Fibroblast of mammary gland (primary cell): ENCODE data around the gene DNAH3.

ENCODE experiments used
- DNase-seq: peaks from one replicate; pipeline ENCODE4 v3.0.0-alpha.2; 2010; ENCODE audit warnings: low read depth
- H3K4me3 ChIP-seq: 2 replicates; pipeline ENCODE4 v1.5.1; 2011; ENCODE audit warnings: low read depth, mild to moderate bottlenecking, low read length, moderate library complexity; ENCODE audit not compliant: control insufficient read depth
- CTCF ChIP-seq: conservative IDR thresholded peaks from 2 replicates; pipeline ENCODE4 v1.5.1; 2011; ENCODE audit warnings: low read depth, low read length, inconsistent platforms; ENCODE audit not compliant: control insufficient read depth, insufficient read depth

DNAH3 gene

GRCh38 chr16:20901436-20902112 is 249.1 kb downstream of the DNAH3 start:
- DNase-seq: peak; percentile 62
- TF ChIP-seq CTCF: no peak
- peak overlapping the region; percentile 90 for H3K4me3 ChIP-seq

GRCh38 chr16:20901068-20901435 is 249.6 kb downstream of the DNAH3 start:
- peak overlapping the region; percentile 90 for H3K4me3 ChIP-seq
- no peak for TF ChIP-seq CTCF
- DNase-seq: no peak

GRCh38 chr16:20900299-20901067 is 250.2 kb downstream of the DNAH3 start, which contains the start of the genes DCUN1D3 and LYRM1:
TSS of gene DCUN1D3 (minus strand) at chr16:20900358. CDS start at chr16:20862538, 37,820 bp downstream.
TSS of gene LYRM1 (plus strand) at chr16:20900771. CDS start at chr16:20915556, 14,785 bp downstream.
- H3K4me3 ChIP-seq: peak within 1 kb of the TSS; percentile 90
- TF ChIP-seq CTCF: no peak
- DNase-seq: peak; percentile 99

- no peak for DNase-seq
- peak overlapping the region; percentile 90 for H3K4me3 ChIP-seq
- no peak for TF ChIP-seq CTCF
Observed at GRCh38 chr16:20899477-20900298, 251.0 kb downstream of the DNAH3 start.

GRCh38 chr16:20899071-20899470 is 251.6 kb downstream of the DNAH3 start:
- DNase-seq: peak; percentile 56
- peak overlapping the region; percentile 90 for H3K4me3 ChIP-seq
- TF ChIP-seq CTCF: no peak

GRCh38 chr16:20897922-20898321 is 252.7 kb downstream of the DNAH3 start:
- TF ChIP-seq CTCF: no peak
- DNase-seq: no peak
- peak overlapping the region; percentile 90 for H3K4me3 ChIP-seq
